H1 (cell line): ENCODE measurements around the gene FCMR. TPM values are rescaled to one million over a fixed set of nuclear protein-coding genes. Genes with fewer than 3 reads are reported as not detected.

Source experiments
- NRF1 ChIP-seq: IDR thresholded peaks from 2 replicates; pipeline ENCODE4 v1.6.1; 2011; ENCODE audit warnings: mild to moderate bottlenecking, low read depth, low read length, improper control_type of control experiment
- polyA plus RNA-seq, 7 experiments: library from polyadenylated mRNA; depleted of rRNA in 3 of 7; stranded (reverse) in 5 of 7; unstranded in 2 of 7; fragments of >200 nt in 5 of 7; fragments of 200-250 nt in 2 of 7; gene quantifications; 1 replicate in 5 of 7; 2 replicates in 1 of 7; 4 replicates in 1 of 7; pipeline versions ENCODE4 v1.2.1 to v1.2.3, GENCODE V29; 2011 to 2013; ENCODE audit warnings: missing spikeins in 2 of 7, mixed read lengths in 2 of 7
- total RNA-seq: library from RNA; stranded (reverse); fragmentation: NEBNext Ultra II Directional; extraction: Animal tissue kit (Norgen Biotek cat#: 25700); gene quantifications from 2 replicates; pipeline ENCODE4 v1.2.1, GENCODE V29; 2021

FCMR gene
- total and polyA plus RNA-seq, 2 of the 8 experiments (the other 6 are each of a cell fraction or from before 2014, with no cell fraction given), result 0.53 TPM; not detected in 1

GRCh38 chr1:206895325-206895724 is 26.4 kb downstream of the FCMR start (continued):
- no peak for TF ChIP-seq NRF1
